B cell (primary cell): Measurements from ENCODE around the gene HOXD10. TPM values are rescaled to one million over a fixed set of nuclear protein-coding genes. Genes with fewer than 3 reads are reported as not detected.

Experiments
- ATAC-seq: fragments of 200-7000 bp; cut with Tn5 transposase; one replicate; pipeline ENCODE4 v1.10.0; 2021; ENCODE audit warnings: low read depth, mild to moderate bottlenecking, moderate number of reproducible peaks, moderate library complexity
- CTCF ChIA-PET: fragments of 350-600 bp; sonication (Branson Sonifier 250); formaldehyde crosslinking; loops from one replicate; lab custom pipeline; 2021; ENCODE audit warnings: antibody characterized with exemption, inconsistent platforms; lab: Charles Lee
- POLR2A ChIA-PET: fragments of 350-600 bp; sonication (Branson Sonifier 250); formaldehyde crosslinking; loops from one replicate; lab custom pipeline; 2021; ENCODE audit warnings: antibody characterized with exemption; lab: Charles Lee
- DNase-seq: peaks from one replicate; pipeline ENCODE4 v3.0.0; 2013
- H2AFZ ChIP-seq: 2 replicates; pipeline ENCODE4 v1.6.1; 2012; ENCODE audit warnings: mild to moderate bottlenecking, low read depth, low read length; ENCODE audit not compliant: insufficient read depth, poor library complexity, severe bottlenecking
- H3K27ac ChIP-seq, 2 donors: 1 replicate in 1 of 2; 2 replicates in 1 of 2; pipeline ENCODE4 v1.5.1; 2012 to 2013; ENCODE audit warnings: low read length in 2 of 2, mild to moderate bottlenecking in 2 of 2, moderate library complexity in 1 of 2
- H3K27me3 ChIP-seq, 4 experiments: fragments of 200-600 bp in 1 of 4; sonication (generic) in 1 of 4; replicated peaks in 1 of 4; 1 replicate in 2 of 4; 2 replicates in 2 of 4; pipeline versions ENCODE4 v1.6.1 to v1.7.0; 2013 to 2016; ENCODE audit warnings: low read length in 3 of 4, mild to moderate bottlenecking in 2 of 4, mixed read lengths in 1 of 4, moderate library complexity in 1 of 4; ENCODE audit not compliant: insufficient read depth in 4 of 4, control insufficient read depth in 3 of 4; ENCODE audit errors: control extremely low read depth in 1 of 4
- H3K36me3 ChIP-seq, 2 experiments: replicated peaks in 1 of 2; 1 replicate in 1 of 2; 2 replicates in 1 of 2; pipeline versions ENCODE4 v1.6.1 to v1.7.1; 2013; ENCODE audit warnings: low read length in 1 of 2; ENCODE audit not compliant: insufficient read depth in 2 of 2, control insufficient read depth in 1 of 2; ENCODE audit errors: control extremely low read depth in 1 of 2, extremely low read depth in 1 of 2
- H3K4me1 ChIP-seq, 2 donors: fragments of 200-600 bp in 1 of 2; sonication (generic) in 1 of 2; 1 replicate in 1 of 2; 2 replicates in 1 of 2; pipeline versions ENCODE4 v1.5.1 to v1.6.1; 2013 to 2017; ENCODE audit warnings: low read length in 2 of 2; ENCODE audit not compliant: control insufficient read depth in 2 of 2, insufficient read depth in 2 of 2
- H3K4me2 ChIP-seq: replicated peaks from 2 replicates; pipeline ENCODE3; 2012; ENCODE audit warnings: mild to moderate bottlenecking, low read depth, low read length; ENCODE audit not compliant: poor library complexity, severe bottlenecking
- H3K4me3 ChIP-seq, 5 experiments: fragments of 200-600 bp in 1 of 5; sonication (generic) in 1 of 5; 1 replicate in 3 of 5; 2 replicates in 2 of 5; pipeline versions ENCODE4 v1.5.1 to v1.7.0; 2011 to 2016; ENCODE audit warnings: low read length in 4 of 5, mild to moderate bottlenecking in 4 of 5, low read depth in 2 of 5, control low read depth in 1 of 5, moderate library complexity in 1 of 5; ENCODE audit not compliant: insufficient read depth in 1 of 5; ENCODE audit errors: control extremely low read depth in 1 of 5, extremely low read depth in 1 of 5
- H3K79me2 ChIP-seq: fragments of 200-600 bp; sonication (generic); one replicate; pipeline ENCODE4 v1.6.0; 2016; ENCODE audit warnings: low read length; ENCODE audit not compliant: control insufficient read depth, insufficient read depth
- H3K9ac ChIP-seq: fragments of 200-600 bp; sonication (generic); 2 replicates; pipeline ENCODE4 v1.6.1; 2017; ENCODE audit warnings: mild to moderate bottlenecking, low read length, moderate library complexity
- H3K9me3 ChIP-seq, 3 donors: one replicate each; pipeline versions ENCODE4 v1.6.1 to v1.7.1; 2013; ENCODE audit warnings: low read length in 2 of 3; ENCODE audit not compliant: control insufficient read depth in 2 of 3, insufficient read depth in 1 of 3; ENCODE audit errors: control extremely low read depth in 1 of 3
- H4K20me1 ChIP-seq: 2 replicates; pipeline ENCODE4 v1.6.0; 2012; ENCODE audit warnings: mild to moderate bottlenecking, low read length; ENCODE audit not compliant: insufficient read depth, control insufficient read depth, poor library complexity, severe bottlenecking
- H3K27ac Mint-ChIP-seq: one replicate; pipeline ENCODE4 v1.8.0; 2021; ENCODE audit warnings: mixed read lengths
- H3K27me3 Mint-ChIP-seq: one replicate; pipeline ENCODE4 v1.8.0; 2021; ENCODE audit warnings: mixed read lengths
- H3K4me1 Mint-ChIP-seq: one replicate; pipeline ENCODE4 v1.8.0; 2021; ENCODE audit warnings: mixed read lengths
- H3K4me3 Mint-ChIP-seq: one replicate; pipeline ENCODE4 v1.8.0; 2021; ENCODE audit warnings: mixed read lengths
- H3K9me3 Mint-ChIP-seq: one replicate; pipeline ENCODE4 v1.8.0; 2022; ENCODE audit warnings: mixed read lengths; ENCODE audit not compliant: insufficient read depth
- CTCF ChIP-seq: fragments of 200-600 bp; IDR thresholded peaks from one replicate; pipeline ENCODE4 v1.8.0; 2022; ENCODE audit warnings: antibody characterized with exemption, mild to moderate bottlenecking
- EZH2 ChIP-seq: IDR thresholded peaks from 2 replicates; pipeline ENCODE4 v1.6.1; 2012; ENCODE audit warnings: borderline replicate concordance, low read depth, mild to moderate bottlenecking, moderate library complexity, low read length; ENCODE audit not compliant: insufficient read depth, poor library complexity, severe bottlenecking
- WGBS: methylation state at CpG from one replicate; pipeline ENCODE4 v1.1.5; 2013; ENCODE audit warnings: missing lambda C conversion rate; ENCODE audit not compliant: insufficient coverage; 5-methylcytosine and 5-hydroxymethylcytosine counted together
- intact Hi-C: fragments of 100-400 bp; cut with micrococcal nuclease; formaldehyde crosslinking; loops from one replicate; pipeline ENCODE4 v1.10.0; 2022
- polyA plus RNA-seq: library from polyadenylated mRNA; depleted of rRNA; stranded (reverse); fragments of >200 nt; gene quantifications from 2 replicates; pipeline ENCODE4 v1.2.3, GENCODE V29; 2012
- total RNA-seq, 2 donors: library from RNA; stranded (reverse); fragments of 120-200 nt in 1 of 2; gene quantifications; 1 replicate in 1 of 2; 2 replicates in 1 of 2; pipeline versions ENCODE4 v1.2.3 to v1.2.4, GENCODE V29; 2013 to 2022

The HOXD10 gene
- total and polyA plus RNA-seq, 2 donors (not counting 1 experiment from before 2014, with no cell fraction given), result not detected

- Histone ChIP-seq H4K20me1 (no peaks in the 10 kb centered on the region), H3K36me3 (no peaks in the 10 kb centered on the region), H3K27me3 (peaks cover 0 to 91% (median 59%) of the 10 kb centered on the region in 4 experiments), H3K4me3 (no peak overlapping the region), H2AFZ (no peak overlapping the region), H3K79me2 (no peaks in the 10 kb centered on the region), H3K4me2 (no peak overlapping the region), H3K9ac (no peak overlapping the region), H3K4me1 (peaks cover 3 to 42% of the 10 kb centered on the region in 2 donors), H3K9me3 (peaks cover 0 to 58% (median 0%) of the 10 kb centered on the region in 3 donors), H3K27ac (no peak overlapping the region)
- Mint-ChIP-seq H3K27ac (no peak overlapping the region), H3K27me3 (peaks cover 74% of the 10 kb centered on the region), H3K4me1 (peaks cover 11% of the 10 kb centered on the region), H3K9me3 (no peaks in the 10 kb centered on the region), H3K4me3 (no peak overlapping the region)
- ATAC-seq, result no peak
- no peak for DNase-seq
- ChIA-PET CTCF (interaction anchor here (1.2 to 1.3 kb wide), 2 partner anchors 8 to 451 kb away, joined by 3 to 4 read pairs; no protein-coding TSS in a partner anchor), POLR2A (no interaction called here)
- WGBS, result 29% methylated on average over 1 of the region's 7 CpGs
- TF ChIP-seq EZH2 (no peak), CTCF (no peak)
- intact Hi-C loops, result no loop called here
These were observed 13.4 kb upstream of the HOXD10 start for GRCh38 chr2:176103194-176103593.

- Histone ChIP-seq H4K20me1 (no peaks in the 10 kb centered on the region), H3K27me3 (peaks cover 0 to 90% (median 55%) of the 10 kb centered on the region in 4 experiments), H3K27ac (no peak overlapping the region), H2AFZ (no peak overlapping the region), H3K4me3 (no peak overlapping the region), H3K79me2 (no peaks in the 10 kb centered on the region), H3K36me3 (no peaks in the 10 kb centered on the region), H3K9me3 (peaks cover 0 to 55% (median 0%) of the 10 kb centered on the region in 3 donors), H3K4me1 (peaks cover 3 to 36% of the 10 kb centered on the region in 2 donors), H3K9ac (no peak overlapping the region), H3K4me2 (no peak overlapping the region)
- no peak for TF ChIP-seq EZH2
- no peak for TF ChIP-seq CTCF
- POLR2A ChIA-PET, result no interaction called here
- peaks cover 79% of the 10 kb centered on the region for H3K27me3 Mint-ChIP-seq
- 10% methylated on average over 5 of the region's 17 CpGs for WGBS
- intact Hi-C loops, result no loop called here
- no peak for ATAC-seq
- H3K4me3 Mint-ChIP-seq, result no peak overlapping the region
- CTCF ChIA-PET, result no interaction called here
- no peak for DNase-seq
- H3K27ac Mint-ChIP-seq, result no peak overlapping the region
- no peaks in the 10 kb centered on the region for H3K9me3 Mint-ChIP-seq
- H3K4me1 Mint-ChIP-seq, result peaks cover 11% of the 10 kb centered on the region
These were observed 12.7 kb upstream of the HOXD10 start for GRCh38 chr2:176103742-176104315.
